Progenitor cell of endocrine pancreas (in vitro differentiated cells): Measurements from ENCODE around the gene ZFR. TPM values are rescaled to one million over a fixed set of nuclear protein-coding genes. Genes with fewer than 3 reads are reported as not detected.

Experiments
- DNase-seq: peaks from one replicate; pipeline ENCODE4 v3.0.0; 2021; ENCODE audit warnings: low spot score; ENCODE audit not compliant: unreplicated experiment
- H3K27ac Mint-ChIP-seq: 2 replicates; pipeline ENCODE4 v1.8.0; 2021; ENCODE audit warnings: mild to moderate bottlenecking, moderate library complexity, mixed read lengths
- H3K27me3 Mint-ChIP-seq: 2 replicates; pipeline ENCODE4 v1.8.0; 2021; ENCODE audit warnings: mixed read lengths
- H3K36me3 Mint-ChIP-seq: 2 replicates; pipeline ENCODE4 v1.8.0; 2022; ENCODE audit warnings: mixed read lengths; ENCODE audit not compliant: insufficient read depth
- H3K4me1 Mint-ChIP-seq: 2 replicates; pipeline ENCODE4 v1.8.0; 2021; ENCODE audit warnings: low read depth, mixed read lengths
- H3K4me3 Mint-ChIP-seq: 2 replicates; pipeline ENCODE4 v1.8.0; 2021; ENCODE audit warnings: low read depth, mild to moderate bottlenecking, moderate library complexity, mixed read lengths
- H3K9me3 Mint-ChIP-seq: 2 replicates; pipeline ENCODE4 v1.8.0; 2021; ENCODE audit warnings: low read depth, mixed read lengths
- total RNA-seq: library from RNA; stranded (reverse); gene quantifications from 2 replicates; pipeline ENCODE4 v1.2.1, GENCODE V29; 2021
- TF ChIP-seq, protein P1 (sequence below): fragments of 200-600 bp; sonication (generic); IDR thresholded peaks from one replicate; pipeline ENCODE4 v1.5.0; 2021; ENCODE audit warnings: antibody characterized with exemption, mild to moderate bottlenecking; ENCODE audit not compliant: unreplicated experiment

ZFR gene
- total RNA-seq, 1 donor from 2014 or later: 75.6 TPM

- no peak for DNase-seq
- H3K36me3 Mint-ChIP-seq: peaks cover 29% of the 10 kb centered on the region
- no peaks in the 10 kb centered on the region for H3K4me1 Mint-ChIP-seq
- H3K9me3 Mint-ChIP-seq: no peaks in the 10 kb centered on the region
- no peak overlapping the region for H3K27ac Mint-ChIP-seq
- H3K27me3 Mint-ChIP-seq: no peaks in the 10 kb centered on the region
- TF ChIP-seq, protein P1, sequence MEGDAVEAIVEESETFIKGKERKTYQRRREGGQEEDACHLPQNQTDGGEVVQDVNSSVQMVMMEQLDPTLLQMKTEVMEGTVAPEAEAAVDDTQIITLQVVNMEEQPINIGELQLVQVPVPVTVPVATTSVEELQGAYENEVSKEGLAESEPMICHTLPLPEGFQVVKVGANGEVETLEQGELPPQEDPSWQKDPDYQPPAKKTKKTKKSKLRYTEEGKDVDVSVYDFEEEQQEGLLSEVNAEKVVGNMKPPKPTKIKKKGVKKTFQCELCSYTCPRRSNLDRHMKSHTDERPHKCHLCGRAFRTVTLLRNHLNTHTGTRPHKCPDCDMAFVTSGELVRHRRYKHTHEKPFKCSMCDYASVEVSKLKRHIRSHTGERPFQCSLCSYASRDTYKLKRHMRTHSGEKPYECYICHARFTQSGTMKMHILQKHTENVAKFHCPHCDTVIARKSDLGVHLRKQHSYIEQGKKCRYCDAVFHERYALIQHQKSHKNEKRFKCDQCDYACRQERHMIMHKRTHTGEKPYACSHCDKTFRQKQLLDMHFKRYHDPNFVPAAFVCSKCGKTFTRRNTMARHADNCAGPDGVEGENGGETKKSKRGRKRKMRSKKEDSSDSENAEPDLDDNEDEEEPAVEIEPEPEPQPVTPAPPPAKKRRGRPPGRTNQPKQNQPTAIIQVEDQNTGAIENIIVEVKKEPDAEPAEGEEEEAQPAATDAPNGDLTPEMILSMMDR: no peak
- no peak overlapping the region for H3K4me3 Mint-ChIP-seq
Measured at GRCh38 chr5:32362527-32362926, 82.0 kb downstream of the ZFR start.

DNA sequence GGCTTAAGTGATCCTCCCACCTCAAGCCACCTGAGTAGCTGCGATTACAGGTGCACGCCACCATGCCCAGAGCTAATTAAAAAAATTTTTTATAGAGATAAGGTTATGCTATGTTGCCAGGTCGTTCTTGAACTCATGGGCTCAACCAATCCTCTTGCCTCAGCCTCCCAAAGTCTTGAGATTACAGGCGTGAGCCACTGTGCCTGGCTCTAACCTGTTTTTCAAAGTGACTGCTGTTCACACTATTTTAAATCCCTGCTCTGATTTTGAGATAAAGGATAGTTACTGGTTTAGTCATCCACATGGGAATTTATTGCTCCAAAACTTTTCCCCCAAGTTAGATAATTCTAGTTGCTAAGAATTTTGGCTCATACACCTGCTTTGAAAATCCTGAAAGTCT, 83.6 kb downstream of the ZFR start:
- H3K27me3 Mint-ChIP-seq: no peaks in the 10 kb centered on the region
- TF ChIP-seq, protein P1: no peak

GRCh38 chr5:32358611-32359010, 85.9 kb downstream of the ZFR start:
- Mint-ChIP-seq H3K4me1 (no peaks in the 10 kb centered on the region), H3K27ac (no peak overlapping the region), H3K36me3 (peaks cover 41% of the 10 kb centered on the region), H3K4me3 (no peak overlapping the region), H3K9me3 (no peaks in the 10 kb centered on the region), H3K27me3 (no peaks in the 10 kb centered on the region)
- TF ChIP-seq, protein P1: no peak
- DNase-seq: no peak

More for the DNA sequence above, 83.6 kb downstream of the ZFR start:
- no peak for DNase-seq
- Mint-ChIP-seq H3K36me3 (peaks cover 34% of the 10 kb centered on the region), H3K9me3 (no peaks in the 10 kb centered on the region), H3K27ac (peak overlapping the region; percentile 5), H3K4me1 (no peaks in the 10 kb centered on the region), H3K4me3 (no peak overlapping the region)

- TF ChIP-seq, protein P1: no peak
- Mint-ChIP-seq H3K36me3 (peaks cover 38% of the 10 kb centered on the region), H3K27ac (no peak overlapping the region), H3K4me3 (no peak overlapping the region), H3K4me1 (no peaks in the 10 kb centered on the region), H3K9me3 (no peaks in the 10 kb centered on the region), H3K27me3 (no peaks in the 10 kb centered on the region)
- DNase-seq: no peak
Measured at GRCh38 chr5:32357658-32358057, 86.9 kb downstream of the ZFR start.

- no peak overlapping the region for H3K4me3 Mint-ChIP-seq
- TF ChIP-seq, protein P1: no peak
- peaks cover 32% of the 10 kb centered on the region for H3K36me3 Mint-ChIP-seq
- no peak for DNase-seq
- H3K27ac Mint-ChIP-seq: no peak overlapping the region
- no peaks in the 10 kb centered on the region for H3K27me3 Mint-ChIP-seq
- no peaks in the 10 kb centered on the region for H3K4me1 Mint-ChIP-seq
- H3K9me3 Mint-ChIP-seq: no peaks in the 10 kb centered on the region
Measured at GRCh38 chr5:32355686-32356085, 88.9 kb downstream of the ZFR start.
